HepG2 (cell line): ENCODE results near the gene SC5D. TPM values are rescaled to one million over a fixed set of nuclear protein-coding genes. Genes with fewer than 3 reads are reported as not detected.

Experiments used
- ATAC-seq: fragments of 200-7000 bp; cut with Tn5 transposase; 3 replicates; pipeline ENCODE4 v1.9.1; 2020; ENCODE audit warnings: mild to moderate bottlenecking, moderate library complexity
- BruUV-seq: library from RNA; stranded (reverse); fragments of 400-500 nt; replicated peaks from 2 replicates; lab custom pipeline; 2021; lab: Mats Ljungman, UMichigan
- CTCF ChIA-PET: fragments of 300-600 bp; formaldehyde crosslinking; extraction: SDS; loops from one replicate; lab custom pipeline; 2021; ENCODE audit warnings: low total read pairs, inconsistent platforms, low intra/inter-chr PET ratio; lab: Yijun Ruan, JAX
- POLR2A ChIA-PET: fragments of 350-600 bp; sonication (Branson Sonifier 250); formaldehyde crosslinking; loops from one replicate; lab custom pipeline; 2020; ENCODE audit warnings: antibody characterized with exemption, inconsistent platforms; lab: Yijun Ruan, JAX
- DNase-seq: peaks from one replicate; pipeline ENCODE4 v3.0.0-alpha.2; 2015; ENCODE audit warnings: low spot score
- FAIRE-seq: peaks from 3 replicates; lab custom pipeline; 2011; peaks lifted over from hg19 to GRCh38; lab: Jason Lieb, UNC
- H2AFZ ChIP-seq: one replicate; pipeline ENCODE4 v1.6.1; 2011; ENCODE audit warnings: low read length, inconsistent platforms
- H3K27ac ChIP-seq: fragments of 300-600 bp; 3 replicates; pipeline ENCODE4 v1.8.0; 2011; ENCODE audit warnings: mixed run types, mild to moderate bottlenecking, mixed read lengths, low read length, inconsistent platforms; ENCODE audit not compliant: insufficient read depth; ENCODE audit errors: extremely low read length
- H3K27me3 ChIP-seq, 2 experiments: fragments of 200-600 bp in 1 of 2; 2 replicates in 1 of 2; 3 replicates in 1 of 2; pipeline versions ENCODE4 v1.6.0 to v1.8.0; 2011; ENCODE audit warnings: low read length in 2 of 2, mild to moderate bottlenecking in 2 of 2, moderate library complexity in 2 of 2, inconsistent platforms in 1 of 2; ENCODE audit not compliant: insufficient read depth in 2 of 2, control insufficient read depth in 1 of 2
- H3K36me3 ChIP-seq, 2 experiments: fragments of 200-600 bp in 1 of 2; replicated peaks in 1 of 2; 2 replicates in 1 of 2; 3 replicates in 1 of 2; pipeline versions ENCODE4 v1.5.1 to v1.8.0; 2011; ENCODE audit warnings: low read length in 2 of 2, inconsistent platforms in 1 of 2; ENCODE audit not compliant: insufficient read depth in 2 of 2, control insufficient read depth in 1 of 2
- H3K4me1 ChIP-seq: 2 replicates; pipeline ENCODE4 v1.5.1; 2012; ENCODE audit warnings: low read length, inconsistent platforms; ENCODE audit not compliant: insufficient read depth
- H3K4me2 ChIP-seq: 2 replicates; pipeline ENCODE4 v1.6.0; 2011; ENCODE audit warnings: low read depth, low read length, inconsistent platforms
- H3K4me3 ChIP-seq, 3 experiments: fragments of 200-600 bp in 1 of 3; sonication (generic), shearing (Covaris generic) in 1 of 3; replicated peaks in 1 of 3; 2 replicates each; pipeline ENCODE4 v1.5.1; 2011 to 2016; ENCODE audit warnings: low read length in 3 of 3, inconsistent platforms in 2 of 3, low read depth in 2 of 3, mild to moderate bottlenecking in 2 of 3, control low read depth in 1 of 3, mixed read lengths in 1 of 3; ENCODE audit not compliant: insufficient read depth in 1 of 3
- H3K79me2 ChIP-seq: one replicate; pipeline ENCODE4 v1.6.1; 2011; ENCODE audit warnings: low read length, inconsistent platforms; ENCODE audit not compliant: insufficient read depth
- H3K9ac ChIP-seq: 2 replicates; pipeline ENCODE4 v1.6.0; 2011; ENCODE audit warnings: mild to moderate bottlenecking, low read depth, low read length, inconsistent platforms; ENCODE audit not compliant: insufficient read depth
- H3K9me3 ChIP-seq: 2 replicates; pipeline ENCODE4 v1.5.1; 2012; ENCODE audit warnings: mild to moderate bottlenecking, low read length
- H4K20me1 ChIP-seq: 2 replicates; pipeline ENCODE4 v1.6.0; 2011; ENCODE audit warnings: inconsistent platforms, mild to moderate bottlenecking, low read length, moderate library complexity; ENCODE audit not compliant: insufficient read depth
- HMG20A ChIP-seq: IDR thresholded peaks from 2 replicates; pipeline ENCODE4 v1.6.1; 2016; ENCODE audit warnings: borderline replicate concordance
- MIXL1 ChIP-seq: IDR thresholded peaks from 2 replicates; pipeline ENCODE4 v1.6.1; 2016
- NR3C1 ChIP-seq: sonication (generic); formaldehyde crosslinking; IDR thresholded peaks from 2 replicates; pipeline ENCODE4 v1.4.0; 2020; ENCODE audit warnings: missing genetic modification reagents
- POLR2AphosphoS2 ChIP-seq: IDR thresholded peaks from 2 replicates; pipeline ENCODE4 v1.6.1; 2011; ENCODE audit warnings: low read depth, low read length, improper control_type of control experiment
- SOX5 ChIP-seq: IDR thresholded peaks from 2 replicates; pipeline ENCODE4 v1.6.1; 2016; ENCODE audit warnings: borderline replicate concordance
- SP5 ChIP-seq: IDR thresholded peaks from 2 replicates; pipeline ENCODE4 v1.6.1; 2016; ENCODE audit warnings: low read depth, borderline replicate concordance
- ZNF101 ChIP-seq: sonication (generic); formaldehyde crosslinking; IDR thresholded peaks from 2 replicates; pipeline ENCODE4 v1.4.0; 2020; ENCODE audit warnings: mild to moderate bottlenecking, low read depth, missing genetic modification reagents, borderline replicate concordance
- ZNF33B ChIP-seq: sonication (generic); formaldehyde crosslinking; IDR thresholded peaks from 2 replicates; pipeline ENCODE4 v1.5.1; 2020; ENCODE audit warnings: mild to moderate bottlenecking, missing genetic modification reagents
- ZNF75D ChIP-seq: sonication (generic); formaldehyde crosslinking; IDR thresholded peaks from 2 replicates; pipeline ENCODE4 v1.8.1; 2023; ENCODE audit warnings: missing genetic modification reagents, mild to moderate bottlenecking, borderline replicate concordance
- WGBS: methylation state at CpG from one replicate; pipeline ENCODE4 v1.1.6; 2017; ENCODE audit warnings: low lambda C conversion rate; 5-methylcytosine and 5-hydroxymethylcytosine counted together
- in situ Hi-C: cut with HindIII; loops from 2 replicates; pipeline ENCODE4 v1.10.0; 2017; ENCODE audit warnings: low pct_unique_long_range_greater_than_20kb; ENCODE audit not compliant: extremely low pct_ligation_motif_present
- intact Hi-C: fragments of 100-400 bp; cut with micrococcal nuclease; formaldehyde crosslinking; loops from one replicate; pipeline ENCODE4 v1.10.0; 2022; ENCODE audit not compliant: unreplicated experiment
- polyA plus RNA-seq, 8 experiments: library from polyadenylated mRNA; depleted of rRNA in 3 of 8; stranded (reverse) in 7 of 8; unstranded in 1 of 8; fragments of >200 nt; fragmentation: Illumina TruSeq in 4 of 8; extraction: Trizol in 4 of 8; gene quantifications; 2 replicates each; pipeline versions ENCODE4 v1.2.1 to v1.2.3, GENCODE V29; 2011 to 2016; ENCODE audit warnings: low read depth in 4 of 8, missing spikeins in 1 of 8, mixed read lengths in 1 of 8; ENCODE audit not compliant: insufficient read depth in 1 of 8
- total RNA-seq, 5 experiments: library from RNA; depleted of rRNA; stranded (reverse); fragments of >200 nt; fragmentation: Illumina TruSeq; extraction: Trizol; gene quantifications; 2 replicates each; pipeline ENCODE4 v1.2.3, GENCODE V29; 2016; ENCODE audit warnings: low read depth in 1 of 5
- TF ChIP-seq, protein P1 (sequence below): sonication (generic); formaldehyde crosslinking; IDR thresholded peaks from 2 replicates; pipeline ENCODE4 v1.4.0; 2020; ENCODE audit warnings: missing genetic modification reagents

The SC5D gene
- total and polyA plus RNA-seq, 2 of the 13 experiments (the other 11 are each of a cell fraction or from before 2014, with no cell fraction given) = 84.4 to 155 TPM

- no peak for ATAC-seq
- Histone ChIP-seq H2AFZ (no peak overlapping the region), H3K9me3 (no peaks in the 10 kb centered on the region), H3K36me3 (peaks cover 0 to 5% of the 10 kb centered on the region in 2 experiments; a peak in 1 of 5 replicates), H3K4me1 (peaks cover 12% of the 10 kb centered on the region), H3K27me3 (no peaks in the 10 kb centered on the region), H3K9ac (no peak overlapping the region), H3K79me2 (no peaks in the 10 kb centered on the region), H4K20me1 (no peaks in the 10 kb centered on the region)
- CTCF ChIA-PET = no interaction called here
- DNase-seq = no peak
- in situ Hi-C loops = no loop called here
- intact Hi-C loops = no loop called here
- WGBS = 98% methylated on average over 2 of the region's 2 CpGs
- TF ChIP-seq NR3C1 (CRISPR knock-in tag) (no peak), HMG20A (CRISPR knock-in tag) (no peak), MIXL1 (CRISPR knock-in tag) (no peak), ZNF33B (CRISPR knock-in tag) (no peak), SP5 (no peak), POLR2AphosphoS2 (no peak), ZNF101 (no peak), ZNF75D (CRISPR knock-in tag) (no peak), SOX5 (no peak)
- TF ChIP-seq, protein P1, sequence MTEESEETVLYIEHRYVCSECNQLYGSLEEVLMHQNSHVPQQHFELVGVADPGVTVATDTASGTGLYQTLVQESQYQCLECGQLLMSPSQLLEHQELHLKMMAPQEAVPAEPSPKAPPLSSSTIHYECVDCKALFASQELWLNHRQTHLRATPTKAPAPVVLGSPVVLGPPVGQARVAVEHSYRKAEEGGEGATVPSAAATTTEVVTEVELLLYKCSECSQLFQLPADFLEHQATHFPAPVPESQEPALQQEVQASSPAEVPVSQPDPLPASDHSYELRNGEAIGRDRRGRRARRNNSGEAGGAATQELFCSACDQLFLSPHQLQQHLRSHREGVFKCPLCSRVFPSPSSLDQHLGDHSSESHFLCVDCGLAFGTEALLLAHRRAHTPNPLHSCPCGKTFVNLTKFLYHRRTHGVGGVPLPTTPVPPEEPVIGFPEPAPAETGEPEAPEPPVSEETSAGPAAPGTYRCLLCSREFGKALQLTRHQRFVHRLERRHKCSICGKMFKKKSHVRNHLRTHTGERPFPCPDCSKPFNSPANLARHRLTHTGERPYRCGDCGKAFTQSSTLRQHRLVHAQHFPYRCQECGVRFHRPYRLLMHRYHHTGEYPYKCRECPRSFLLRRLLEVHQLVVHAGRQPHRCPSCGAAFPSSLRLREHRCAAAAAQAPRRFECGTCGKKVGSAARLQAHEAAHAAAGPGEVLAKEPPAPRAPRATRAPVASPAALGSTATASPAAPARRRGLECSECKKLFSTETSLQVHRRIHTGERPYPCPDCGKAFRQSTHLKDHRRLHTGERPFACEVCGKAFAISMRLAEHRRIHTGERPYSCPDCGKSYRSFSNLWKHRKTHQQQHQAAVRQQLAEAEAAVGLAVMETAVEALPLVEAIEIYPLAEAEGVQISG = no peak
- TF ChIP-seq, all 625 proteins: peak for 0
- H3K27ac ChIP-seq = no peak overlapping the region
- H3K4me3 ChIP-seq = no peak overlapping the region
- POLR2A ChIA-PET = no interaction called here
- no TSS peak for BruUV-seq
- FAIRE-seq = no peak
- no peak overlapping the region for H3K4me2 ChIP-seq
Measured at GRCh38 chr11:121312483-121312882, 19.9 kb downstream of the SC5D start.
